Measurements from ENCODE around the gene ELOVL4.
A peak's percentile ranks its signal among the peaks of the same experiment; 100 is the strongest.

The ELOVL4 gene

GRCh38 chr6:79947191-79948186 lies at the start of gene ELOVL4:
TSS of gene ELOVL4 (minus strand) at chr6:79947553. CDS start at chr6:79947279, 274 bp downstream.
- peak; percentile 87 for DNase-seq

- no peak for DNase-seq
Observed at GRCh38 chr6:79993911-79994309, 46.6 kb upstream of the ELOVL4 start.

- no peak for DNase-seq
Observed at GRCh38 chr6:79993012-79993910, 45.9 kb upstream of the ELOVL4 start.

GRCh38 chr6:79989641-79990040 lies 42.3 kb upstream of the ELOVL4 start:
- DNase-seq, result no peak

- no peak for DNase-seq
Observed at GRCh38 chr6:79985128-79985527, 37.8 kb upstream of the ELOVL4 start.

- no peak for DNase-seq
Observed at GRCh38 chr6:79984261-79984660, 36.9 kb upstream of the ELOVL4 start.

- DNase-seq, result no peak
Observed at GRCh38 chr6:79981652-79982051, 34.3 kb upstream of the ELOVL4 start.

- DNase-seq, result no peak
Observed at GRCh38 chr6:79971193-79971592, 23.8 kb upstream of the ELOVL4 start.

- DNase-seq, result no peak
Observed at GRCh38 chr6:79969784-79970183, 22.4 kb upstream of the ELOVL4 start.

GRCh38 chr6:79967178-79967577 lies 19.8 kb upstream of the ELOVL4 start:
- no peak for DNase-seq

GRCh38 chr6:79964607-79965081 lies 17.3 kb upstream of the ELOVL4 start:
- DNase-seq, result no peak

GRCh38 chr6:79954849-79955248 lies 7.5 kb upstream of the ELOVL4 start:
- no peak for DNase-seq

GRCh38 chr6:79949233-79949632 lies 1.9 kb upstream of the ELOVL4 start:
- no peak for DNase-seq

- DNase-seq, result peak; percentile 59
Observed at GRCh38 chr6:79946272-79947190, 822 bp downstream of the ELOVL4 start.

GRCh38 chr6:79943133-79943532 lies 4.2 kb downstream of the ELOVL4 start:
- no peak for DNase-seq

GRCh38 chr6:79941489-79942151 lies 5.7 kb downstream of the ELOVL4 start:
- DNase-seq, result no peak

GRCh38 chr6:79928478-79928998 lies 18.8 kb downstream of the ELOVL4 start:
- no peak for DNase-seq

GRCh38 chr6:79927758-79928157 lies 19.6 kb downstream of the ELOVL4 start:
- DNase-seq, result no peak

GRCh38 chr6:79923270-79923669 lies 24.1 kb downstream of the ELOVL4 start:
- DNase-seq, result no peak

- DNase-seq, result no peak
Observed at GRCh38 chr6:79922018-79922417, 25.3 kb downstream of the ELOVL4 start.

GRCh38 chr6:79913369-79913768 lies 34.0 kb downstream of the ELOVL4 start:
- DNase-seq, result no peak

Data from right forelimb (tissue), 1 donor.